Chondrocyte (in vitro differentiated cells): Measurements from ENCODE around the gene CENATAC. TPM values are rescaled to one million over a fixed set of nuclear protein-coding genes. Genes with fewer than 3 reads are reported as not detected.
"Not testable (repeated sequence)": the region's sequence is repeated elsewhere in the genome, so short reads cannot be mapped to it uniquely, and the experiment has no call there.

Experiments used
- DNase-seq: peaks from one replicate; pipeline ENCODE4 v3.0.0; 2021; ENCODE audit warnings: mixed read lengths, low spot score
- H3K27ac Mint-ChIP-seq: one replicate; pipeline ENCODE4 v1.8.0; 2021; ENCODE audit warnings: mild to moderate bottlenecking, moderate library complexity, mixed read lengths; ENCODE audit not compliant: unreplicated experiment
- H3K27me3 Mint-ChIP-seq: 2 replicates; pipeline ENCODE4 v1.8.0; 2021; ENCODE audit warnings: low read depth, mixed read lengths
- H3K36me3 Mint-ChIP-seq: 2 replicates; pipeline ENCODE4 v1.8.0; 2021; ENCODE audit warnings: low read depth, mixed read lengths
- H3K4me1 Mint-ChIP-seq: 2 replicates; pipeline ENCODE4 v1.8.0; 2021; ENCODE audit warnings: low read depth, mild to moderate bottlenecking, mixed read lengths
- H3K4me3 Mint-ChIP-seq: one replicate; pipeline ENCODE4 v1.8.0; 2021; ENCODE audit warnings: mild to moderate bottlenecking, moderate library complexity, mixed read lengths; ENCODE audit not compliant: unreplicated experiment
- H3K9me3 Mint-ChIP-seq: 2 replicates; pipeline ENCODE4 v1.8.0; 2021; ENCODE audit warnings: low read depth, mixed read lengths
- total RNA-seq: library from RNA; stranded (reverse); gene quantifications from 3 replicates; pipeline ENCODE4 v1.2.1, GENCODE V29; 2021
- TF ChIP-seq, protein P1 (sequence below): fragments of 200-600 bp; sonication (generic); IDR thresholded peaks from 2 replicates; pipeline ENCODE4 v1.5.0; 2021; ENCODE audit warnings: antibody characterized with exemption, mild to moderate bottlenecking, moderate library complexity

The CENATAC gene
- total RNA-seq, 1 donor from 2014 or later = 16.6 TPM

DNA sequence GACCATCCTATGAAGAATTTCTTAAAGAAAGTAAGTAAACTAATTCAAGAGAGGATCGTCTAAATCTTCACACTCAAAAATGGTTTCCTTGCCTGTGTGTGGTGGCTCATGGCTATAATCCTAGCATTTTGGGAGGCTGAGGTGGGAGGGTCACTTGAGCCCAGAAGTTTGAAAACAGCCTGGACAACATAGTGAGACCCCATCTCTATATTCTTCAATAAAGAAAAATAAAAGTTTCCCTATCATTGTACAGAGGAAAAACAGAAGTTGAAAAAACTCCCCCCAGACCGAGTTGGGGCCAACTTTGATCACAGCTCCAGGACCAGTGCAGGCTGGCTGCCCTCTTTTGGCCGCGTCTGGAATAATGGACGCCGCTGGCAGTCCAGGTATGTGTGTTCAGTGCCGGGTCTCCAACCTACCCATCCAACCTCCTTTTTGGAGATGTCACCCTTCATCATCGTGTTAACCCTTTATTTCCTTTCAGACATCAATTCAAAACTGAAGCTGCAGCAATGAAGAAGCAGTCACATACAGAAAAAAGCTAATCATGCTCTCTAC is 17.2 kb downstream of the CENATAC start:
- TF ChIP-seq, protein P1, sequence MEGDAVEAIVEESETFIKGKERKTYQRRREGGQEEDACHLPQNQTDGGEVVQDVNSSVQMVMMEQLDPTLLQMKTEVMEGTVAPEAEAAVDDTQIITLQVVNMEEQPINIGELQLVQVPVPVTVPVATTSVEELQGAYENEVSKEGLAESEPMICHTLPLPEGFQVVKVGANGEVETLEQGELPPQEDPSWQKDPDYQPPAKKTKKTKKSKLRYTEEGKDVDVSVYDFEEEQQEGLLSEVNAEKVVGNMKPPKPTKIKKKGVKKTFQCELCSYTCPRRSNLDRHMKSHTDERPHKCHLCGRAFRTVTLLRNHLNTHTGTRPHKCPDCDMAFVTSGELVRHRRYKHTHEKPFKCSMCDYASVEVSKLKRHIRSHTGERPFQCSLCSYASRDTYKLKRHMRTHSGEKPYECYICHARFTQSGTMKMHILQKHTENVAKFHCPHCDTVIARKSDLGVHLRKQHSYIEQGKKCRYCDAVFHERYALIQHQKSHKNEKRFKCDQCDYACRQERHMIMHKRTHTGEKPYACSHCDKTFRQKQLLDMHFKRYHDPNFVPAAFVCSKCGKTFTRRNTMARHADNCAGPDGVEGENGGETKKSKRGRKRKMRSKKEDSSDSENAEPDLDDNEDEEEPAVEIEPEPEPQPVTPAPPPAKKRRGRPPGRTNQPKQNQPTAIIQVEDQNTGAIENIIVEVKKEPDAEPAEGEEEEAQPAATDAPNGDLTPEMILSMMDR = peak; percentile 52
- Mint-ChIP-seq H3K27me3 (no peaks in the 10 kb centered on the region), H3K9me3 (no peaks in the 10 kb centered on the region), H3K36me3 (peaks cover 23% of the 10 kb centered on the region), H3K27ac (peak overlapping the region; percentile 14), H3K4me1 (peaks cover 36% of the 10 kb centered on the region), H3K4me3 (no peak overlapping the region)
- peak; percentile 48 for DNase-seq

DNA sequence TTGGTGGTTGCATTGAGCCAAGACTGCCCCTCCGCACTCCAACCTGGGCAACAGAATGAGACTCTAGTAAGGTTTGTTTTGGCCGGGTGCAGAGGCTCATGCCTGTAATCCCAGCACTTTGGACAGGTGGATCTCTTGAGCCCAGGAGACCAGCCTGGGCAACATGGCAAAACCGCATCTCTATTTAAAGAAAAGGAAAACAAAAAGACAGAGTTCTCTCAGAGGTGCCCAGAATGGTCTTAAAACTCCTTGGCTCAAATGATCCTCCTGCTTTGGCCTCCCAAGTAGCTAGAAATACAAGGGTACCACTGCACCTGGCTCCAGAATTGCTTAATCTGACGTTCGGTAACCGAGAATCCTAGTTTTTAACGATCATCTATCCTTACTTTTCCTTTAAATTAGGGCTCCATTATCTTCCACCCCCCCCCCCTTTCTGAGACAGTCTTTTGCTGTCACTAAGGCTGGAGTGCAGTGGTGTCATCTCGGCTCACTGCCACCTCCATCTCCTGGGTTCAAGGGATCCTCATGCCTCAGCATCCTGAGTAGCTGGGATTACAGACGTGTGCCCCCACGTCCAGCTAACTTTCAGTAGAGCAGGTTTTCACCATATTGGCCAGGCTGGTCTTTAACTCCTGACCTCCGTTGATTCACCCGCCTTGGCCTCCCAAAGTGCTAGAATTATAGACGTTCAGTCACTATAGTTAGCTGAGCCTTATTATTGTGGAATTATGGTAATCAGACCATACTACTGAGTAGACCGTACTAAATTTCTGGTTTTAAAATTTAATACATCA is 18.5 kb downstream of the CENATAC start:
- peaks cover 43% of the 10 kb centered on the region for H3K4me1 Mint-ChIP-seq

DNA sequence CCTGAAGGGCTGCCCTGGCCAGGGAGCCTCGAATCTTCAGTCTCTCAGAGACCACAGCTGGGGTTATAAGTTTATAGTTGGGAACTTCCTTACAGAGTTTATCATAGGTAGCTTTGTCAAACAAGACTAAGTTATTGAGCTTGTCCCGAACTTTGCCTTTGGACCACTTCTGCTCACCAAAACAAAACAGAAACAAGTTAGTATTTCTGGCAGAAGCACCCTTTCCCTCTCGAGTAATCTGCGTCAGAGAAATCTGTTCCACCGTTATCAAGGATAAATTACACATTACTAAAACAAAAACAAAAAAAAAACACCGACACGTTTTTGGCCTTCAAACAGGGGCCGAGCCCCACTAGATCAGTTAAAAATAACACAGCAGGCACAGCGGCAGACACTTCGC is 19.4 kb downstream of the CENATAC start:
- H3K27me3 Mint-ChIP-seq, DNase-seq, H3K9me3 Mint-ChIP-seq: not testable (repeated sequence)
- Mint-ChIP-seq H3K36me3 (peaks cover 23% of the 10 kb centered on the region), H3K4me3 (peak overlapping the region; percentile 95), H3K27ac (peak overlapping the region; percentile 98), H3K4me1 (peaks cover 44% of the 10 kb centered on the region)

More for the DNA sequence above, 18.5 kb downstream of the CENATAC start:
- Mint-ChIP-seq H3K9me3 (no peaks in the 10 kb centered on the region), H3K27ac (peak overlapping the region; percentile 54), H3K36me3 (peaks cover 21% of the 10 kb centered on the region), H3K4me3 (peak overlapping the region; percentile 95), H3K27me3 (no peaks in the 10 kb centered on the region)
- TF ChIP-seq, protein P1 = no peak
- DNase-seq = no peak

DNA sequence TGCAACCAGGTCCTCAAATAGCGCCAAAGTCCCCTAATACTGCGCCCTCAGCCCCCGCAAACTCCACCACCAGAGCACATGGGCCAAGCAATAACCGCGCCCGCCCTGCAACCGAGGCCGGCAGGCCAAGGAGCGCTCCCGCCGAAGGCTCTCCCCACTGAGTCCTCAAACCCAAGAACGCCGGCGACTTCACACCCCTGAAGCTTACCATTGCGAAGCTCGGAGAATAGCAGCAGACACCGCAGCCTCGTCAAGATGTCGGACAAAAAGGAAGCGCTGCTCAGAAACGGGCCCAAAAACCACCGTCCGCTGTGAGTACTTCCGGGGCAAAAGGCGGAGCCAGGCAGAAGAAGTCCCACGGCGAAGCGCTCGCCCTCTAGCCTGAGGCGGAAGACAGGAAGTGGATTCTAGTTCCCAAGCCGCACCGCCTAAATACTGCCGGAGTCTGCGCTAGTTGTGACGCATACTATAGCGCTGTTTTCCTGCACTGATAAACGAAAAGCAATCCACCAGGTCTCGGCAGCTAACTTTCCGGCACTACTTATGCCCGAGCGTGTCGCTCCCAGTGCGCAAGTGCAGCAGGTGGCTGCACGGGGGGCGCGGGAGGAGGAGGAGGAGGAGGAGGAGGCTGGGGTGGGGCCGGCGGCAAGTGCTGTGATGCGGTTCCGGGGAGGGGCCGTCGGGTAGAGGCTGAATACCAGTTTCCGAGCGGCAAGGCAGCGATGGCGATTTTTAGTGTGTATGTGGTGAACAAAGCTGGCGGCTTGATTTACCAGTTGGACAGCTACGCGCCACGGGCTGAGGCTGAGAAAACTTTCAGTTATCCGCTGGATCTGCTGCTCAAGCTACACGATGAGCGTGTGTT is 20.4 kb downstream of the CENATAC start, which contains the start of the genes RPS25 and TRAPPC4:
Gene RPS25, minus strand, starts transcription at position 270 of the 865 bp plus-strand sequence. Its CDS starts 59 bp downstream, at position 211.
Gene TRAPPC4, plus strand, starts transcription at position 693 of the 865 bp plus-strand sequence. Its CDS starts 30 bp downstream, at position 723.
- H3K4me3 Mint-ChIP-seq = peak within 1 kb of the TSS; percentile 95
- H3K4me1 Mint-ChIP-seq = peaks cover 47% of the 10 kb centered on the region
- peak; percentile 98 for DNase-seq
- TF ChIP-seq, protein P1 = no peak
- H3K27me3 Mint-ChIP-seq = no peaks in the 10 kb centered on the region
- peaks cover 23% of the 10 kb centered on the region for H3K36me3 Mint-ChIP-seq
- peak within 1 kb of the TSS; percentile 98 for H3K27ac Mint-ChIP-seq
- no peaks in the 10 kb centered on the region for H3K9me3 Mint-ChIP-seq

DNA sequence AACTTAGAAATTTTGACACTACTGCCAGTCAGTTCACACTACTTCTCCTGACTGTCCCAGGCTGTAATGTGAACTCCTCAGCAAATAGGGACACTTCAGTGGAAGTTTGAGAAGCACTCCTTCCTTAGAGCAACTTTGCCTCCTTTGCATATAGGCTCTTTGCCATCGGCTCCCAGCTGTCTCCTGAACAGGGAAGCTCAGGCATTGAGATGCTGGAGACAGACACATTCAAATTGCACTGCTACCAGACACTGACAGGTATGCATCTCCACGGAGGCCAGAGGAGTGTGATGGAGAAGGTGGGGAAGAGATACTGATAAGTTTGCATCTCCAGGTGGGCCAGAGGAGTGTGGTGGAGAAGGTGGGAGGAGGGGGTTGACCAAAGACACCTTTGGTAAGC is 22.1 kb downstream of the CENATAC start:
- no peak for DNase-seq
- peaks cover 22% of the 10 kb centered on the region for H3K36me3 Mint-ChIP-seq
- H3K27me3 Mint-ChIP-seq = no peaks in the 10 kb centered on the region
- TF ChIP-seq, protein P1 = no peak
- H3K4me1 Mint-ChIP-seq = peaks cover 50% of the 10 kb centered on the region
- peak overlapping the region; percentile 95 for H3K4me3 Mint-ChIP-seq
- H3K9me3 Mint-ChIP-seq = no peaks in the 10 kb centered on the region
- H3K27ac Mint-ChIP-seq = peak overlapping the region; percentile 98
